Measurements from ENCODE around the gene SUPT16H. TPM values are rescaled to one million over a fixed set of nuclear protein-coding genes. Genes with fewer than 3 reads are reported as not detected.

The SUPT16H gene
- total and polyA plus RNA-seq, 2 of the 8 experiments (the other 6 are each of a cell fraction or from before 2014, with no cell fraction given), result 138 to 201 TPM

DNA sequence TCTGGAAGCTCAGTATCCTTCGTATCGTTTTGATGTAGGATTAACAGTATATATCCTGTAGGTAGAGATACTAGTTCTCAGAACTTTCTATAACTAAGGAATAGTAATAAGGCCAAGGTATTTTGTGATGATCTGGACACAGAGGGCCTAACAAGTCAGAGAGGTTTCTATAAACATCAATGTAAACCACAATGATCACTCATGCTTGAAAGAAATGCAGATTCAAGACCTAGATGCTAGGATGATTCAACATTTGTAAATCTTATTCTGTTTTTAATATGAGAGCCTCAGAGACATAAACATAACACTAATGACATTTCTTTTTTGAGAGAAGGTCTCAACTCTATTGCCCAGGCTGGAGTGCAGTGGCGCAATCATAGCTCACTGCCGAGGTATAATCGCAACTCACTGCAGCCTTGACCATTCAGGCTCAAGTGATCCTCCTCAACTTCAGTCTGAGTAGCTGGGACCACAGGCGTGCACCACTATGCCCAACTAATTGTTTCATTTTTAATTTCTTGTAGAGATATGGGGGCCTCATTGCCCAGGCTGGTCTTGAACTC, 16.2 kb downstream of the SUPT16H start (continued):
- TF ChIP-seq EZH2 (IDR thresholded peaks at IDR 0.05; ENCODE audit: low read depth, low read length, severe bottlenecking) (no peak), SIX5 (IDR thresholded peaks at IDR 0.05; ENCODE audit: low read depth, low read length) (no peak), POLR2A (IDR thresholded peaks at IDR 0.05; ENCODE audit: control extremely low read depth in 1 of 2, low read depth in 2 of 2, low read length in 2 of 2) (no peak), CREB1 (IDR thresholded peaks at IDR 0.05) (no peak), SP4 (IDR thresholded peaks at IDR 0.05; ENCODE audit: low read length) (no peak)
- TF ChIP-seq, protein P1, sequence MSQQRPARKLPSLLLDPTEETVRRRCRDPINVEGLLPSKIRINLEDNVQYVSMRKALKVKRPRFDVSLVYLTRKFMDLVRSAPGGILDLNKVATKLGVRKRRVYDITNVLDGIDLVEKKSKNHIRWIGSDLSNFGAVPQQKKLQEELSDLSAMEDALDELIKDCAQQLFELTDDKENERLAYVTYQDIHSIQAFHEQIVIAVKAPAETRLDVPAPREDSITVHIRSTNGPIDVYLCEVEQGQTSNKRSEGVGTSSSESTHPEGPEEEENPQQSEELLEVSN (IDR thresholded peaks at IDR 0.05), result no peak
- TF ChIP-seq, protein P2, sequence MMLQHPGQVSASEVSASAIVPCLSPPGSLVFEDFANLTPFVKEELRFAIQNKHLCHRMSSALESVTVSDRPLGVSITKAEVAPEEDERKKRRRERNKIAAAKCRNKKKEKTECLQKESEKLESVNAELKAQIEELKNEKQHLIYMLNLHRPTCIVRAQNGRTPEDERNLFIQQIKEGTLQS (IDR thresholded peaks at IDR 0.05; ENCODE audit: insufficient read depth, low read depth, low read length), result no peak
